OCI-LY7 (cell line): ENCODE results near the gene NCKAP5. TPM values are rescaled to one million over a fixed set of nuclear protein-coding genes. Genes with fewer than 3 reads are reported as not detected.

Experiments used
- BruUV-seq: library from RNA; stranded (reverse); fragments of 400-500 nt; replicated peaks from 2 replicates; lab custom pipeline; 2021; lab: Mats Ljungman, UMichigan
- CTCF ChIA-PET: fragments of 300-600 bp; sonication (Branson Sonifier 250); formaldehyde crosslinking; loops from one replicate; lab custom pipeline; 2022; ENCODE audit warnings: antibody characterized with exemption; ENCODE audit not compliant: unreplicated experiment; lab: Charles Lee
- POLR2A ChIA-PET: fragments of 300-600 bp; sonication (Branson Sonifier 250); formaldehyde crosslinking; loops from one replicate; lab custom pipeline; 2022; ENCODE audit warnings: antibody characterized with exemption; lab: Charles Lee
- DNase-seq: peaks from one replicate; pipeline ENCODE4 v3.0.0-alpha.2; 2015; ENCODE audit warnings: low spot score
- H2AFZ ChIP-seq: fragments of 200-600 bp; sonication (generic), shearing (Covaris generic); 2 replicates; pipeline ENCODE4 v1.6.1; 2014; ENCODE audit warnings: mild to moderate bottlenecking, antibody characterized with exemption, low read length, moderate library complexity
- H3K27ac ChIP-seq: fragments of 200-600 bp; sonication (generic); 2 replicates; pipeline ENCODE4 v1.5.1; 2014; ENCODE audit warnings: mixed run types, low read depth, mild to moderate bottlenecking, moderate library complexity, low read length, inconsistent platforms; ENCODE audit not compliant: poor library complexity, severe bottlenecking
- H3K36me3 ChIP-seq: fragments of 200-600 bp; sonication (generic); 2 replicates; pipeline ENCODE4 v1.6.1; 2014; ENCODE audit warnings: mild to moderate bottlenecking, antibody characterized with exemption, low read length, moderate library complexity, mixed read lengths; ENCODE audit not compliant: insufficient read depth
- H3K4me1 ChIP-seq: fragments of 200-600 bp; sonication (generic); 2 replicates; pipeline ENCODE4 v1.5.1; 2014; ENCODE audit warnings: mild to moderate bottlenecking, low read length; ENCODE audit not compliant: insufficient read depth, poor library complexity, severe bottlenecking
- H3K4me2 ChIP-seq: fragments of 200-600 bp; sonication (generic); 2 replicates; pipeline ENCODE4 v1.6.1; 2014; ENCODE audit warnings: mild to moderate bottlenecking, low read length
- H3K4me3 ChIP-seq: fragments of 200-600 bp; sonication (generic); 2 replicates; pipeline ENCODE4 v1.5.1; 2014; ENCODE audit warnings: mild to moderate bottlenecking, low read depth, low read length; ENCODE audit not compliant: poor library complexity, severe bottlenecking
- H3K79me2 ChIP-seq: fragments of 200-600 bp; sonication (generic); 2 replicates; pipeline ENCODE4 v1.6.1; 2016; ENCODE audit warnings: low read depth, mild to moderate bottlenecking, low read length, moderate library complexity, mixed read lengths; ENCODE audit not compliant: insufficient read depth
- H3K9me2 ChIP-seq: fragments of 200-600 bp; sonication (generic); 2 replicates; pipeline ENCODE4 v1.6.1; 2016; ENCODE audit warnings: mild to moderate bottlenecking, low read length, mixed read lengths; ENCODE audit not compliant: insufficient read depth
- H3K9me3 ChIP-seq: fragments of 200-600 bp; sonication (generic); 2 replicates; pipeline ENCODE4 v1.6.1; 2014; ENCODE audit warnings: mild to moderate bottlenecking, mixed run types, low read length, mixed read lengths
- H4K20me1 ChIP-seq: fragments of 200-600 bp; sonication (generic); 2 replicates; pipeline ENCODE4 v1.6.1; 2014; ENCODE audit warnings: mild to moderate bottlenecking, antibody characterized with exemption, low read length, moderate library complexity, mixed read lengths; ENCODE audit not compliant: insufficient read depth
- CTCF ChIP-seq: fragments of 200-600 bp; sonication (generic); conservative IDR thresholded peaks from 2 replicates; pipeline ENCODE4 v1.5.1; 2014; ENCODE audit warnings: mild to moderate bottlenecking, antibody characterized with exemption, low read length, moderate library complexity, mixed read lengths
- EZH2phosphoT487 ChIP-seq: fragments of 200-600 bp; sonication (generic); IDR thresholded peaks from 2 replicates; pipeline ENCODE4 v1.6.1; 2018; ENCODE audit warnings: low read depth, borderline replicate concordance, mild to moderate bottlenecking, mixed run types, antibody characterized with exemption, low read length, moderate library complexity, mixed read lengths
- intact Hi-C: fragments of 100-400 bp; cut with micrococcal nuclease; formaldehyde crosslinking; loops from one replicate; pipeline ENCODE4 v1.10.0; 2022; ENCODE audit not compliant: unreplicated experiment
- total RNA-seq, 2 experiments: library from RNA; depleted of rRNA in 1 of 2; stranded (reverse); fragments of >200 nt in 1 of 2; shearing (Covaris generic) in 1 of 2; gene quantifications; 2 replicates each; pipeline ENCODE4 v1.2.3, GENCODE V29; 2014 to 2022

The NCKAP5 gene
- total RNA-seq, 2 experiments from 2014 or later, result not detected

- no peak overlapping the region for H3K4me2 ChIP-seq
- DNase-seq, result no peak
These were observed 21.2 kb upstream of the NCKAP5 start for GRCh38 chr2:133589456-133589855.

GRCh38 chr2:133588144-133588543 is 19.9 kb upstream of the NCKAP5 start:
- H3K9me3 ChIP-seq, result no peaks in the 10 kb centered on the region
- ChIA-PET CTCF (no interaction called here), POLR2A (no interaction called here)
- no peaks in the 10 kb centered on the region for H3K9me2 ChIP-seq
- intact Hi-C loops, result no loop called here
- no peaks in the 10 kb centered on the region for H3K79me2 ChIP-seq
- H4K20me1 ChIP-seq, result no peaks in the 10 kb centered on the region
- BruUV-seq, result no TSS peak
- no peak overlapping the region for H3K4me2 ChIP-seq
- DNase-seq, result no peak
- no peak overlapping the region for H2AFZ ChIP-seq
- TF ChIP-seq CTCF, result no peak
- no peaks in the 10 kb centered on the region for H3K36me3 ChIP-seq
- no peaks in the 10 kb centered on the region for H3K4me1 ChIP-seq
- no peak overlapping the region for H3K4me3 ChIP-seq
- H3K27ac ChIP-seq, result no peak overlapping the region

More at GRCh38 chr2:133589456-133589855, 21.2 kb upstream of the NCKAP5 start:
- no peaks in the 10 kb centered on the region for H3K4me1 ChIP-seq
- intact Hi-C loops, result no loop called here
- no peaks in the 10 kb centered on the region for H3K9me3 ChIP-seq
- POLR2A ChIA-PET, result no interaction called here
- TF ChIP-seq CTCF, result no peak
- TF ChIP-seq EZH2phosphoT487, result no peak
- no TSS peak for BruUV-seq
- H3K79me2 ChIP-seq, result no peaks in the 10 kb centered on the region
- no peaks in the 10 kb centered on the region for H4K20me1 ChIP-seq
- H3K4me3 ChIP-seq, result no peak overlapping the region
- H2AFZ ChIP-seq, result no peak overlapping the region
- CTCF ChIA-PET, result no interaction called here
- H3K9me2 ChIP-seq, result no peaks in the 10 kb centered on the region
- H3K36me3 ChIP-seq, result no peaks in the 10 kb centered on the region
- H3K27ac ChIP-seq, result no peak overlapping the region

GRCh38 chr2:133586978-133587377 is 18.7 kb upstream of the NCKAP5 start:
- intact Hi-C loops, result no loop called here
- TF ChIP-seq CTCF (no peak), EZH2phosphoT487 (no peak)
- BruUV-seq, result no TSS peak
- Histone ChIP-seq H3K9me3 (no peaks in the 10 kb centered on the region), H3K4me3 (no peak overlapping the region), H3K36me3 (no peaks in the 10 kb centered on the region), H4K20me1 (no peaks in the 10 kb centered on the region), H3K79me2 (no peaks in the 10 kb centered on the region), H3K4me2 (no peak overlapping the region), H2AFZ (no peak overlapping the region), H3K4me1 (no peaks in the 10 kb centered on the region), H3K9me2 (no peaks in the 10 kb centered on the region), H3K27ac (no peak overlapping the region)
- POLR2A ChIA-PET, result no interaction called here
- DNase-seq, result no peak
- CTCF ChIA-PET, result no interaction called here
